ENCODE data around the gene ZFAND6.
"Not testable (repeated sequence)": the region's sequence is repeated elsewhere in the genome, so short reads cannot be mapped to it uniquely, and the experiment has no call there.

DNA sequence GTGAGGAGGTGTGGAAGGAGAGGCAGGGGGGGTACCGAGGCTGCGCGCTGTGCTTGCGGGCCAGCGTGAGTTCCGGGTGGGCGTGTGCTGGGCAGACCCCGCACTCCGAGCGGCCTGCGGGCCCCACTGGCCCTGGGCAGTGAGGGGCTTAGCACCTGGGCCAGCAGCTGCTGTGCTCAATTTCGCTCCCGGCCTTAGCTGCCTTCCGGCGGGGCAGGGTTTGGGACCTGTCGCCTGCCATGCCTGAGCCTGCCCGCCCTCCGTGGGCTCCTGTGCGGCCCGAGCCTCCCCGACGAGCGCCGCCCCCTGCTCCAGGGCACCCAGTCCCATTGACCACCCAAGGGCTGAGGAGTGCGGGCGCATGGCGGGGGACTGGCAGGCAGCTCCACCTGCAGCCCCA lies 43.0 kb upstream of the ZFAND6 start:
- TF ChIP-seq, protein P1, sequence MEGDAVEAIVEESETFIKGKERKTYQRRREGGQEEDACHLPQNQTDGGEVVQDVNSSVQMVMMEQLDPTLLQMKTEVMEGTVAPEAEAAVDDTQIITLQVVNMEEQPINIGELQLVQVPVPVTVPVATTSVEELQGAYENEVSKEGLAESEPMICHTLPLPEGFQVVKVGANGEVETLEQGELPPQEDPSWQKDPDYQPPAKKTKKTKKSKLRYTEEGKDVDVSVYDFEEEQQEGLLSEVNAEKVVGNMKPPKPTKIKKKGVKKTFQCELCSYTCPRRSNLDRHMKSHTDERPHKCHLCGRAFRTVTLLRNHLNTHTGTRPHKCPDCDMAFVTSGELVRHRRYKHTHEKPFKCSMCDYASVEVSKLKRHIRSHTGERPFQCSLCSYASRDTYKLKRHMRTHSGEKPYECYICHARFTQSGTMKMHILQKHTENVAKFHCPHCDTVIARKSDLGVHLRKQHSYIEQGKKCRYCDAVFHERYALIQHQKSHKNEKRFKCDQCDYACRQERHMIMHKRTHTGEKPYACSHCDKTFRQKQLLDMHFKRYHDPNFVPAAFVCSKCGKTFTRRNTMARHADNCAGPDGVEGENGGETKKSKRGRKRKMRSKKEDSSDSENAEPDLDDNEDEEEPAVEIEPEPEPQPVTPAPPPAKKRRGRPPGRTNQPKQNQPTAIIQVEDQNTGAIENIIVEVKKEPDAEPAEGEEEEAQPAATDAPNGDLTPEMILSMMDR (IDR thresholded peaks at IDR 0.05): not testable (repeated sequence)
- not testable (repeated sequence) for TF ChIP-seq POLR2A (IDR thresholded peaks at IDR 0.05); POLR2AphosphoS5 (IDR thresholded peaks at IDR 0.05; ENCODE audit: insufficient read depth in 1 of 2, low read depth in 1 of 2)

Data from vagina (tissue), 2 donors.